ENCODE measurements around the gene CHERP.

The CHERP gene

DNA sequence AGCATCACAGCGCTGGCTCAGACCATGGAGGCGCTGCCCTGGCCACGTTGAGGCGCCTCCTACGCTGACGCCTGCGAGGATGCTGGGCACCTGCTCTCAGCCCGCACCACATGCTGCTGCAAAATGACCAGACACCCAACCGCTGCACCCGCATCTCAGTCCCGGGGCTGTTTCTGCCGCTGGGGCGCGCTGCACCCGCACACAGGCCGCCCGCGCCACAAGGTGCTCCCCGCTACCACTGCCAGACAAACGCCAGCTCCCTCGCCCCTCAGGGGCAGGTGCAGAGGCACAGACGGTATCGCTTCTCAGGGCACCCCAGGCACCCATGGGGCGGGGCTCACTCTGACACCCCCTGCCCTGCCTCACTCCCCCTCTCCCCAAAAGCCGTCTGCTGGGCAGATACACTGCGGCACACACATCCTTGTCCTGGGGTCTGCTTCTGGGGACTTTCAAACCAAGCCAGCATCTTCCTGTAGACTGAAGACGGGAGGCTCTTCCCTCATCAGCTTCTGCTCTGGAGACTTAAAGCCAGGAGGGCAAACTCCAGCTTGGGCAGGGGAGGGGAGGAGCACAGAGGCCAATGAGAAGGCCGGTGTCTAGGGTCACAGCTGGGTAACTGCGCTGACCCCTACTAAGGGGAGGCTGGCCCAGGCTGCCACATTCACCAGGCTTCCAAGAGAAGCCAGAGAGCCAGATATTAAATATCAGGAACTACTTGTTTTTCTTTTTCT is 16.3 kb downstream of the CHERP start:
- Histone ChIP-seq H3K18ac (ENCODE audit: low read depth in 1 of 2, low read length in 2 of 2) (no peak overlapping the region), H3K27me3 (ENCODE audit: control insufficient read depth in 1 of 2, insufficient read depth in 1 of 2, low read length in 2 of 2) (no peaks in the 10 kb centered on the region)
- WGBS = 97% methylated on average over 29 of the region's 29 CpGs

DNA sequence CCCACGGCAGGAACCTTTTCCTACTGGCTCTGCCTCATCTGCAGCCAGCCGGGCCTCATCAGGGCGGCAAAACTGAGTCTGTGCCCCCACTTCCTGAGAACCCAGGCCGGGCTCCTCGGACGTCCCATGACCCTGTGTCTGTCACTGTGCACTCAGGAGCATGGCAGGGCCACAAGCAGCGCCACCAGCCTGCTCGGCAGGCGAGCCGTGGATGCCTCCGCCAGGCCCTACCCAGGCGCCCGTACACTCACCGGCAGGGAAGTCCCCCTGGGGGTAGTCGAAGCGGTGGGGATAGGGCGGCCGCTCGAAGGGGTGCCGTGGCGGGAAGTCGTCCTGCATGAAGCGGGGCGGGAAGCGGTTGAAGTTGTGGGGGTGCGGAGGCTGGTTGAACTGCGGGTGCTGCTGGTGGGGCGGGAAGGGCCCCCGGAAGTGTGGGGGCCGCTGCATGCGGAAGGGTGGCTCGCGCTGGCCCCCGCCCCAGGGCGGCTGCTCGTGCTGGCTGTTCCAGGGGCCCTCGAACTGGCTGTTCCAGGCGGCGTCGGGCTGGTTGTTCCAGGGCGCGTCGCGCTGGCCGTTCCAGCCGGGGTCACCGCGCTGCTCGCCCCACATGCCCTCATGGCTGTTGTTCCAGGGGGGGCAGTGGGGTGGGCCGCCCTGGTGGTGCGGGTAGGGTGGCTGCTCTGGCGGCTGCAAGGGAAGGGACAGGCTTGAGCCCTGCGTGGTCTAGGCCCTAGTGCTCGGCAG is 17.1 kb downstream of the CHERP start:
- Histone ChIP-seq H3K9ac (ENCODE audit: low read length) (no peak overlapping the region), H2BK5ac (ENCODE audit: low read depth, low read length, poor library complexity, severe bottlenecking) (no peak overlapping the region), H2BK12ac (ENCODE audit: low read length in 2 of 2) (no peak overlapping the region), H3K4me1 (ENCODE audit: control insufficient read depth, insufficient read depth, low read depth, low read length) (peaks cover 2% of the 10 kb centered on the region), H3K4me3 (ENCODE audit: insufficient read depth in 1 of 2, low read depth in 1 of 2, low read length in 2 of 2) (no peak overlapping the region), H2BK15ac (ENCODE audit: low read depth, poor library complexity, severe bottlenecking) (no peak overlapping the region), H3K27ac (ENCODE audit: low read length, poor library complexity, severe bottlenecking) (no peak overlapping the region), H3K79me1 (replicated peaks; ENCODE audit: low read length, poor library complexity, severe bottlenecking) (peaks cover 50% of the 10 kb centered on the region), H2BK120ac (ENCODE audit: low read depth, low read length) (no peak overlapping the region), H3K36me3 (ENCODE audit: control insufficient read depth in 1 of 2, insufficient read depth in 2 of 2, low read depth in 1 of 2, low read length in 2 of 2) (peaks cover 94 to 96% of the 10 kb centered on the region in 2 experiments), H4K8ac (ENCODE audit: low read length) (no peak overlapping the region), H4K91ac (ENCODE audit: low read length) (no peak overlapping the region), H3K27me3 (ENCODE audit: control insufficient read depth in 1 of 2, insufficient read depth in 1 of 2, low read length in 2 of 2) (no peaks in the 10 kb centered on the region), H2AK5ac (ENCODE audit: low read length, severe bottlenecking) (no peak overlapping the region), H3K14ac (ENCODE audit: low read length in 2 of 2) (no peak overlapping the region), H3K23ac (ENCODE audit: low read length in 2 of 2) (no peak overlapping the region), H3K4me2 (ENCODE audit: low read length, poor library complexity, severe bottlenecking) (no peak overlapping the region), H3K18ac (ENCODE audit: low read depth in 1 of 2, low read length in 2 of 2) (no peak overlapping the region), H3K9me3 (ENCODE audit: control insufficient read depth, low read length) (no peaks in the 10 kb centered on the region), H2AFZ (ENCODE audit: low read depth, low read length) (no peak overlapping the region), H3K4ac (ENCODE audit: low read depth in 1 of 2, low read length in 2 of 2) (no peak overlapping the region)
- no peak for DNase-seq
- 98% methylated on average over 48 of the region's 54 CpGs for WGBS

More for the DNA sequence above, 16.3 kb downstream of the CHERP start:
- Histone ChIP-seq H3K27ac (ENCODE audit: low read length, poor library complexity, severe bottlenecking) (no peak overlapping the region), H3K4me3 (ENCODE audit: insufficient read depth in 1 of 2, low read depth in 1 of 2, low read length in 2 of 2) (no peak overlapping the region), H3K4me1 (ENCODE audit: control insufficient read depth, insufficient read depth, low read depth, low read length) (peaks cover 2% of the 10 kb centered on the region), H2BK5ac (ENCODE audit: low read depth, low read length, poor library complexity, severe bottlenecking) (no peak overlapping the region), H2AFZ (ENCODE audit: low read depth, low read length) (no peak overlapping the region), H2BK120ac (ENCODE audit: low read depth, low read length) (no peak overlapping the region), H4K91ac (ENCODE audit: low read length) (no peak overlapping the region), H4K8ac (ENCODE audit: low read length) (no peak overlapping the region), H3K79me1 (replicated peaks; ENCODE audit: low read length, poor library complexity, severe bottlenecking) (peaks cover 51% of the 10 kb centered on the region), H2AK5ac (ENCODE audit: low read length, severe bottlenecking) (no peak overlapping the region), H3K4ac (ENCODE audit: low read depth in 1 of 2, low read length in 2 of 2) (no peak overlapping the region), H3K14ac (ENCODE audit: low read length in 2 of 2) (no peak overlapping the region), H3K4me2 (ENCODE audit: low read length, poor library complexity, severe bottlenecking) (no peak overlapping the region), H2BK12ac (ENCODE audit: low read length in 2 of 2) (no peak overlapping the region), H2BK15ac (ENCODE audit: low read depth, poor library complexity, severe bottlenecking) (no peak overlapping the region), H3K9me3 (ENCODE audit: control insufficient read depth, low read length) (no peaks in the 10 kb centered on the region), H3K23ac (ENCODE audit: low read length in 2 of 2) (no peak overlapping the region), H3K36me3 (ENCODE audit: control insufficient read depth in 1 of 2, insufficient read depth in 2 of 2, low read depth in 1 of 2, low read length in 2 of 2) (peaks cover 94 to 96% of the 10 kb centered on the region in 2 experiments), H3K9ac (ENCODE audit: low read length) (no peak overlapping the region)
- no peak for DNase-seq

DNA sequence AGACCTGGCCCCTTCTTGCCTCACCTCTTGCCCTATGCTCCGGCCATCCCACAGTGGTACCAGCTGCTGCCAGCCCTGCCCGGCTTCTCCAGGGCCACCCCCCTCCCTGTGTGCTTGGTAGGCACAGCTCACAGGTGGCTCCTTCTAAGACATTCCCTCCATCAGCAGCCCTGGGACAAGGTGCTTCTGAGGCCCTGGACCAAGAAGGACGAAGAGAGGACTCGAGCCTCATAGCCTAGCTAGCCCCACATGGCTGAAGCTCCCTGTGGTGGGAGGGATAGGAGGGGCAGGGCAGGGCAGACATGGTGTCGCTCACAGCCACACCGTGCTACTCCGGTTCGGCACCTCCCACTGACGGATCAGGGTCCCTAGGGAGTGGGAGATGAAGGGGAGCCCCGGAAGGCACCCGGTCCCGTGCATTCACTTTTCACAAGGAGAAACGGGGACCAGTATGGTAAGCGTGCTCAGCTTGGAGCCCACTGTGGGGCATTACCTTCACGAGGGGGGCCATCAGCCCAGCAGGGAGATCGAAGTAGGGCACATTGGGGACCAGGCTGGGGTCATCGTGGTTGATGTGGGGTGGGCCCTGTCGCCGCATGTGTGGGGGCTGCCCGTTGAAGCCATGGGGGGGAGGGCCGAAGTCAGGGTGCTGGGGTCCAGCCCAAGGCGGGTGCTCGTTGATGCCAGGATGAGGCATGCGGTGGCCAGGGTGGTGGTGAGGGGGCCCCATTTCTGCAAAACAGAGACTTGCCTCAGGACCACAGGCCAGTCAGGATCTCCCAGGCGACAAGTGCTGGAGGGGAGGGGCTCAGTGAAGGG is 19.5 kb downstream of the CHERP start:
- H3K9me3 ChIP-seq (ENCODE audit: control insufficient read depth, low read length) = no peaks in the 10 kb centered on the region
- no peak overlapping the region for H3K4ac ChIP-seq (ENCODE audit: low read depth in 1 of 2, low read length in 2 of 2)
- no peak overlapping the region for H3K9ac ChIP-seq (ENCODE audit: low read length)
- no peak for DNase-seq
- H3K14ac ChIP-seq (ENCODE audit: low read length in 2 of 2) = no peak overlapping the region
- no peak overlapping the region for H4K91ac ChIP-seq (ENCODE audit: low read length)
- no peak overlapping the region for H4K8ac ChIP-seq (ENCODE audit: low read length)
- no peak overlapping the region for H2BK120ac ChIP-seq (ENCODE audit: low read depth, low read length)
- no peak overlapping the region for H3K4me2 ChIP-seq (ENCODE audit: low read length, poor library complexity, severe bottlenecking)
- peaks cover 96% of the 10 kb centered on the region in 2 experiments for H3K36me3 ChIP-seq (ENCODE audit: control insufficient read depth in 1 of 2, insufficient read depth in 2 of 2, low read depth in 1 of 2, low read length in 2 of 2)
- H3K18ac ChIP-seq (ENCODE audit: low read depth in 1 of 2, low read length in 2 of 2) = no peak overlapping the region
- 97% methylated on average over 25 of the region's 25 CpGs for WGBS
- H2BK12ac ChIP-seq (ENCODE audit: low read length in 2 of 2) = no peak overlapping the region
- H3K27me3 ChIP-seq (ENCODE audit: control insufficient read depth in 1 of 2, insufficient read depth in 1 of 2, low read length in 2 of 2) = no peaks in the 10 kb centered on the region
- no peak overlapping the region for H3K27ac ChIP-seq (ENCODE audit: low read length, poor library complexity, severe bottlenecking)
- no peak overlapping the region for H3K4me3 ChIP-seq (ENCODE audit: insufficient read depth in 1 of 2, low read depth in 1 of 2, low read length in 2 of 2)
- peaks cover 2% of the 10 kb centered on the region for H3K4me1 ChIP-seq (ENCODE audit: control insufficient read depth, insufficient read depth, low read depth, low read length)
- H3K23ac ChIP-seq (ENCODE audit: low read length in 2 of 2) = no peak overlapping the region
- H2AFZ ChIP-seq (ENCODE audit: low read depth, low read length) = no peak overlapping the region
- H2BK15ac ChIP-seq (ENCODE audit: low read depth, poor library complexity, severe bottlenecking) = no peak overlapping the region
- no peak overlapping the region for H2BK5ac ChIP-seq (ENCODE audit: low read depth, low read length, poor library complexity, severe bottlenecking)
- peaks cover 46% of the 10 kb centered on the region for H3K79me1 ChIP-seq (replicated peaks; ENCODE audit: low read length, poor library complexity, severe bottlenecking)
- no peak overlapping the region for H2AK5ac ChIP-seq (ENCODE audit: low read length, severe bottlenecking)

All from mesenchymal stem cell (in vitro differentiated cells and primary cell).